Omental fat pad (tissue), 4 donors: ENCODE data around the gene RESP18. TPM values are rescaled to one million over a fixed set of nuclear protein-coding genes. Genes with fewer than 3 reads are reported as not detected.

Source experiments
- ATAC-seq: fragments of 150-250 bp; one replicate; pipeline ENCODE4 v1.9.1; 2016; ENCODE audit warnings: mild to moderate bottlenecking, moderate library complexity; ENCODE audit not compliant: low FRiP score
- DNase-seq: peaks from one replicate; pipeline ENCODE4 v3.0.0-alpha.2; 2019; ENCODE audit warnings: low spot score
- CTCF ChIP-seq, 3 donors: fragments of 450-650 bp; IDR thresholded peaks; one replicate each; pipeline ENCODE4 v1.5.1; 2016 to 2017; ENCODE audit warnings: antibody characterized with exemption in 3 of 3, mild to moderate bottlenecking in 3 of 3, moderate library complexity in 2 of 3
- total RNA-seq, 4 donors: library from RNA; depleted of rRNA; stranded (reverse); fragments of >200 nt; gene quantifications; one replicate each; pipeline ENCODE4 v1.1.0, GENCODE V29; 2016

Gene RESP18
- total RNA-seq, 4 donors from 2014 or later: not detected

- no peak for TF ChIP-seq CTCF (IDR thresholded peaks at IDR 0.05)
These were observed 38.8 kb downstream of the RESP18 start for GRCh38 chr2:219293736-219294231.

GRCh38 chr2:219292616-219293015 lies 39.9 kb downstream of the RESP18 start:
- ATAC-seq: no peak
- TF ChIP-seq CTCF (IDR thresholded peaks at IDR 0.05): no peak
- no peak for DNase-seq

More at GRCh38 chr2:219293736-219294231, 38.8 kb downstream of the RESP18 start:
- DNase-seq (no peak), ATAC-seq (no peak)

GRCh38 chr2:219291910-219292490 lies 40.5 kb downstream of the RESP18 start:
- no peak for DNase-seq
- TF ChIP-seq CTCF (IDR thresholded peaks at IDR 0.05): no peak

DNA sequence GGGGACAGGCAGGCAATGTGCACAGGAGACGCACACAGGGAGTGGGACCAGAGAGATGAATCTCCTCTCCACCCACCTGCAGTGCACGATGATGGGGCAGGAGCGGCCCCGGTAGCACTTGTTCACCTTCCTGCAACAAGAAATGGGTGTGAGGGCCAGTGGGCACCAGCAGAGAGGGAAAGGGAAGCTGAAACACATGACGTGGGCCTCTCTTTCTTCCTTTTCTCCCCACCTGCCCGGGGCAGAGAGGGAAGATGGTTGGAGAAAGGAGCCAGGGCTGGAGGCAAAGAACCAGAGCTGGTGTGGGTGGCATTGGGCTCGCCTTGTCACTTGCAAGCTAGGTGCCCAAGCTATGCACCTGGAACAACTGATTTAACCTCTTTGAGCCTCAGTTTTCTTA lies 41.1 kb downstream of the RESP18 start:
- DNase-seq (no peak), ATAC-seq (no peak)
- no peak for TF ChIP-seq CTCF (IDR thresholded peaks at IDR 0.05)

More at GRCh38 chr2:219291910-219292490, 40.5 kb downstream of the RESP18 start:
- ATAC-seq: no peak

DNA sequence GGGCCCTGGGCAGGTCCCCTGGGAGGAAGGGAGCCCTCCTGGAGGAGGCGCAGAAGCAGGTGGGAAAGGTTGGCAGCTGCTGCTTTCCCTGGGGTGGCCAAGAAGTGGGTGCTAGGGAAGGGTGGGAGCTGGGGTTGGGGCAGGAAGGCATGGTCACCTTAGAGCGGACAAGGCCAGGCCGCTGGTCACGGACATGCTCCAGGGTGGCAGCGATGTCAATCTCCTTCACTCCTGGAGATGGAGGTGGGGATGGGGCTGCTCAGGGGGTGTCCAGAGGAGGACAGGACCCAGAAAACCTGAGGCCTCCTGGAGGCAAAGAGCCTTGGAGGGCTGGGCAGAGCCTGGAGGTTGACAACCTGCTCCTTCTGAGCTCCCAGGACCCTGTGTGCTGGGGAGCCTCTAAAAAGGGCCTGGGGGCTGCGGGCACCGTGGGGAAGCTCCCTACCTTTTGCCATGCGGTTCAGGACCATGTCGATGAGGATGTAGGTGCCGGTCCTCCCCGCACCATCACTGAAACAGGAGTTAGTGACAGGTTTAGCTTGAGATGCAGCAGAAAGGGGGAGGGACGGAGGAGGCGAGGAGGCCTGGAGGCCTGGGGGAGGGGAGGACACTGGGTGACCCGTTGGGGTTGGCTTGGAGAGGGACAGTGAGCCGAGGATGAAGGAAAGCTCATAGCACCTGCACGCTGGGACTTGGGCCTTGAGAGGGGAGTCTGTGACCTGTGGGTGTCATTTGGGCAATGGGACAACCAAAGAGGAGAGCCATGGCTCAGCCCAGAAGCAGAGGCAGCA lies 42.0 kb downstream of the RESP18 start:
- ATAC-seq (no peak), DNase-seq (no peak)
- no peak for TF ChIP-seq CTCF (IDR thresholded peaks at IDR 0.05)

DNA sequence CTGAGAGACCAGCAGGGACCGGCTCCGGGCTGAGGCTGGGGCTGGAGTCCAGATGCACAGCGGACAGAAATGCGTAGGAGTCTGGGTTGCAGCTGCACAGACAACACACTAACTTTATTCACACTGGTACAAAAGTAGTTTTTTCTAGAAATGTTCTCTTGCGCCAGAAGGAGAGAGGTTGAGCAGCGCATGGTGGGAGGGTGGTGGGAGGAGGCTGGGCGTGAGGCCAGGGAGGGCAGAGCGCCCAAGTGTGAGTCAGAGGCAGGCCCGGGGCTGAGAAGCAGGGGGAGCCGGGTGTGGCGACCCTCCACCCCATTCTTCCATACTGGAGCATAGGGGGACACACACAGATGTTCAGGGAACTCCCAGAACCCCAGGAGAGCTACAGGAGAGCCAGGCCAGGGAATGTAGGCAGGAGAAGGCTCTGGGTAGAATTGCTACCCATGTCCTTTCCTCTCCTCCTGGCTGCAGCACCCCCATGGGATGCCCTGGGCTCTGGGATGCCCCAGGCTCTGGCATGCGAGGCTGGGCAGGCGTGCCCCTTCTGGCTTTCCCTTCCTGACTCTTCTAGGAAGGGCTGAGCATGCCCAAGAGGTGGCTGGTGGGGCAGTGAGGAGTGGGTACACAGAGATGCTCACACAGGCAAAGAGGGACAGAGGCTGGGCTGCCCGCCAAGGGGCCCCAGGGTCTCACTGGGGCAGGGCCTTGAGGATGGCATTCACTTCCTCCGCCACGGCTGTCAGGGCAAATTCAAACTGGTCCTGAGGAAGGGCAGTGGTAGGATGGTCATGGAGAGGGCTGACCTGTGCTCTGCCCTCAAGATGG lies 42.8 kb downstream of the RESP18 start:
- ATAC-seq (peak; percentile 89), DNase-seq (peak; percentile 52)
- no peak for TF ChIP-seq CTCF (IDR thresholded peaks at IDR 0.05)
